Kasumi-1 (cell line): ENCODE data around the gene RNF182.

Source experiments
- DNase-seq, 2 experiments: peaks; one replicate each; lab custom pipeline; 2025; lab: John Stamatoyannopoulos, UW

RNF182 gene

GRCh38 chr6:13917141-13917540 lies 7.6 kb upstream of the RNF182 start:
- no peak for DNase-seq

- DNase-seq = no peak
These were observed 6.0 kb upstream of the RNF182 start for GRCh38 chr6:13918686-13919250.

GRCh38 chr6:13919861-13920260 lies 4.9 kb upstream of the RNF182 start:
- DNase-seq = no peak

- no peak for DNase-seq
These were observed 4.2 kb upstream of the RNF182 start for GRCh38 chr6:13920552-13920951.

GRCh38 chr6:13922750-13923149 lies 2.0 kb upstream of the RNF182 start:
- DNase-seq = no peak

GRCh38 chr6:13923527-13924145 lies 1.1 kb upstream of the RNF182 start:
- DNase-seq = no peak

- DNase-seq = peak in 1 of 2 experiments; percentile 32
These were observed 405 bp upstream of the RNF182 start for GRCh38 chr6:13924146-13924948.

- no peak for DNase-seq
These were observed 1.6 kb downstream of the RNF182 start for GRCh38 chr6:13926378-13926777.

- no peak for DNase-seq
These were observed 2.5 kb downstream of the RNF182 start for GRCh38 chr6:13927203-13927602.

GRCh38 chr6:13929196-13929595 lies 4.4 kb downstream of the RNF182 start:
- DNase-seq = no peak

GRCh38 chr6:13931797-13932402 lies 7.1 kb downstream of the RNF182 start:
- DNase-seq = no peak

GRCh38 chr6:13932785-13933184 lies 8.0 kb downstream of the RNF182 start:
- no peak for DNase-seq

GRCh38 chr6:13934721-13935120 lies 10.0 kb downstream of the RNF182 start:
- no peak for DNase-seq

GRCh38 chr6:13935190-13935880 lies 10.6 kb downstream of the RNF182 start:
- DNase-seq = no peak

GRCh38 chr6:13935881-13936261 lies 11.1 kb downstream of the RNF182 start:
- DNase-seq = peak in 1 of 2 experiments; percentile 5

- DNase-seq = no peak
These were observed 17.1 kb downstream of the RNF182 start for GRCh38 chr6:13941902-13942301.

- DNase-seq = no peak
These were observed 19.2 kb downstream of the RNF182 start for GRCh38 chr6:13943943-13944342.

GRCh38 chr6:13946506-13946905 lies 21.8 kb downstream of the RNF182 start:
- DNase-seq = no peak

- DNase-seq = no peak
These were observed 22.9 kb downstream of the RNF182 start for GRCh38 chr6:13947611-13948178.

- DNase-seq = no peak
These were observed 27.3 kb downstream of the RNF182 start for GRCh38 chr6:13952101-13952500.

- DNase-seq = no peak
These were observed 28.4 kb downstream of the RNF182 start for GRCh38 chr6:13953061-13953705.
